Measurements from ENCODE around the gene PRKAG2. TPM values are rescaled to one million over a fixed set of nuclear protein-coding genes. Genes with fewer than 3 reads are reported as not detected.

Gene PRKAG2
- total RNA-seq, 1 experiment from 2014 or later: 23.9 TPM

- BruUV-seq (replicated peaks): no TSS peak
- Histone ChIP-seq H3K9me2 (replicated peaks; ENCODE audit: low read length) (no peaks in the 10 kb centered on the region), H3F3A (ENCODE audit: low read length, unreplicated experiment) (no peaks in the 10 kb centered on the region), H3K36me3 (ENCODE audit: low read depth, low read length) (no peaks in the 10 kb centered on the region), H3K4me2 (ENCODE audit: low read length) (no peak overlapping the region), H3K4me1 (ENCODE audit: insufficient read depth, low read length) (peaks cover 15% of the 10 kb centered on the region), H3K4me3 (ENCODE audit: low read length) (no peak overlapping the region), H3K27me3 (ENCODE audit: low read length) (peaks cover 13% of the 10 kb centered on the region), H3K9ac (ENCODE audit: low read length) (no peak overlapping the region), H3K79me2 (ENCODE audit: low read length) (no peaks in the 10 kb centered on the region), H4K20me1 (ENCODE audit: low read length) (no peaks in the 10 kb centered on the region), H2AFZ (ENCODE audit: low read length) (no peak overlapping the region), H3K27ac (ENCODE audit: low read length) (no peak overlapping the region), H3K9me3 (ENCODE audit: low read length) (no peaks in the 10 kb centered on the region)
- DNase-seq (no peak), ATAC-seq (no peak)
- ChIA-PET POLR2A (ENCODE audit: unreplicated experiment) (no interaction called here), CTCF (no interaction called here)
- no peak for TF ChIP-seq EZH2 (IDR thresholded peaks at IDR 0.05; ENCODE audit: low read length, unreplicated experiment)
- no peak for TF ChIP-seq EZH2phosphoT487 (IDR thresholded peaks at IDR 0.05; ENCODE audit: borderline replicate concordance, low read length)
- no peak for TF ChIP-seq CTCF (conservative IDR thresholded peaks at IDR 0.05; ENCODE audit: low read depth, low read length)
- intact Hi-C loops (cut with micrococcal nuclease): loop anchor here (2.0 kb wide), 1 partner anchor 91 kb away; no protein-coding TSS in a partner anchor
Observed at GRCh38 chr7:151873402-151873965, 3.4 kb downstream of the PRKAG2 start.

GRCh38 chr7:151872531-151873401 lies 4.1 kb downstream of the PRKAG2 start:
- ATAC-seq (no peak), DNase-seq (no peak)
- CTCF ChIA-PET: no interaction called here
- Histone ChIP-seq H3F3A (ENCODE audit: low read length, unreplicated experiment) (no peaks in the 10 kb centered on the region), H3K9me3 (ENCODE audit: low read length) (no peaks in the 10 kb centered on the region), H3K36me3 (ENCODE audit: low read depth, low read length) (no peaks in the 10 kb centered on the region), H3K79me2 (ENCODE audit: low read length) (no peaks in the 10 kb centered on the region), H3K9ac (ENCODE audit: low read length) (no peak overlapping the region), H3K4me3 (ENCODE audit: low read length) (no peak overlapping the region), H3K4me1 (ENCODE audit: insufficient read depth, low read length) (peaks cover 15% of the 10 kb centered on the region), H3K9me2 (replicated peaks; ENCODE audit: low read length) (no peaks in the 10 kb centered on the region), H2AFZ (ENCODE audit: low read length) (no peak overlapping the region), H3K27me3 (ENCODE audit: low read length) (peaks cover 6% of the 10 kb centered on the region), H3K4me2 (ENCODE audit: low read length) (no peak overlapping the region), H3K27ac (ENCODE audit: low read length) (no peak overlapping the region), H4K20me1 (ENCODE audit: low read length) (no peaks in the 10 kb centered on the region)
- POLR2A ChIA-PET (ENCODE audit: unreplicated experiment): no interaction called here
- intact Hi-C loops (cut with micrococcal nuclease): loop anchor here (2.0 kb wide), 1 partner anchor 90 kb away; no protein-coding TSS in a partner anchor
- TF ChIP-seq EZH2 (IDR thresholded peaks at IDR 0.05; ENCODE audit: low read length, unreplicated experiment) (no peak), CTCF (conservative IDR thresholded peaks at IDR 0.05; ENCODE audit: low read depth, low read length) (no peak), EZH2phosphoT487 (IDR thresholded peaks at IDR 0.05; ENCODE audit: borderline replicate concordance, low read length) (no peak)
- BruUV-seq (replicated peaks): no TSS peak

- H3K36me3 ChIP-seq (ENCODE audit: low read depth, low read length): no peaks in the 10 kb centered on the region
- H3K79me2 ChIP-seq (ENCODE audit: low read length): no peaks in the 10 kb centered on the region
- H3K9me2 ChIP-seq (replicated peaks; ENCODE audit: low read length): no peaks in the 10 kb centered on the region
- no TSS peak for BruUV-seq (replicated peaks)
- intact Hi-C loops (cut with micrococcal nuclease): loop anchor here (2.0 kb wide), 1 partner anchor 89 kb away; no protein-coding TSS in a partner anchor
- no peaks in the 10 kb centered on the region for H3K9me3 ChIP-seq (ENCODE audit: low read length)
- TF ChIP-seq EZH2phosphoT487 (IDR thresholded peaks at IDR 0.05; ENCODE audit: borderline replicate concordance, low read length) (no peak), EZH2 (IDR thresholded peaks at IDR 0.05; ENCODE audit: low read length, unreplicated experiment) (no peak), CTCF (conservative IDR thresholded peaks at IDR 0.05; ENCODE audit: low read depth, low read length) (peak; percentile 52)
- no peaks in the 10 kb centered on the region for H4K20me1 ChIP-seq (ENCODE audit: low read length)
- no peak overlapping the region for H3K9ac ChIP-seq (ENCODE audit: low read length)
- no peak for ATAC-seq
- no peaks in the 10 kb centered on the region for H3F3A ChIP-seq (ENCODE audit: low read length, unreplicated experiment)
- POLR2A ChIA-PET (ENCODE audit: unreplicated experiment): no interaction called here
- DNase-seq: peak; percentile 48
- no peak overlapping the region for H3K4me2 ChIP-seq (ENCODE audit: low read length)
- no peak overlapping the region for H3K4me3 ChIP-seq (ENCODE audit: low read length)
- H3K27ac ChIP-seq (ENCODE audit: low read length): no peak overlapping the region
- CTCF ChIA-PET: no interaction called here
- H3K4me1 ChIP-seq (ENCODE audit: insufficient read depth, low read length): peaks cover 14% of the 10 kb centered on the region
- H2AFZ ChIP-seq (ENCODE audit: low read length): no peak overlapping the region
- peaks cover 5% of the 10 kb centered on the region; the same call in 1 of the 2 replicates for H3K27me3 ChIP-seq (ENCODE audit: low read length)
Observed at GRCh38 chr7:151871904-151872303, 5.0 kb downstream of the PRKAG2 start.

Measured in PC-3 (cell line).